Measurements from ENCODE around the gene BTNL8.
"Not testable (repeated sequence)": the region's sequence is repeated elsewhere in the genome, so short reads cannot be mapped to it uniquely, and the experiment has no call there.

The BTNL8 gene

GRCh38 chr5:180875860-180876426 lies 23.0 kb upstream of the BTNL8 start:
- H3K4me3 ChIP-seq (ENCODE audit: low read depth, low read length, poor library complexity, severe bottlenecking) = no peak overlapping the region
- no peak overlapping the region for H2AFZ ChIP-seq (ENCODE audit: low read length)
- no peaks in the 10 kb centered on the region for H4K20me1 ChIP-seq (ENCODE audit: insufficient read depth, low read length)
- no peaks in the 10 kb centered on the region for H3K79me2 ChIP-seq (ENCODE audit: insufficient read depth, low read length)
- H3K27ac ChIP-seq (ENCODE audit: low read depth, low read length, poor library complexity, severe bottlenecking) = no peak overlapping the region
- no peak overlapping the region for H3K4me2 ChIP-seq (ENCODE audit: low read length)
- TF ChIP-seq EZH2 (IDR thresholded peaks at IDR 0.05; ENCODE audit: borderline replicate concordance, low read length) (no peak), CTCF (IDR thresholded peaks at IDR 0.05; ENCODE audit: low read length) (no peak)
- H3K9me2 ChIP-seq (ENCODE audit: low read depth, low read length) = no peaks in the 10 kb centered on the region
- H3K4me1 ChIP-seq (ENCODE audit: insufficient read depth, low read length, severe bottlenecking) = peaks cover 23% of the 10 kb centered on the region
- H3K27me3 ChIP-seq (ENCODE audit: insufficient read depth, low read length) = no peaks in the 10 kb centered on the region
- H3F3A ChIP-seq (ENCODE audit: insufficient read depth, low read length) = no peaks in the 10 kb centered on the region
- H3K9me3 ChIP-seq (ENCODE audit: low read length) = no peaks in the 10 kb centered on the region
- no peak overlapping the region for H3K9ac ChIP-seq (ENCODE audit: low read length)
- no peaks in the 10 kb centered on the region for H3K36me3 ChIP-seq (ENCODE audit: insufficient read depth, low read length)

GRCh38 chr5:180885845-180886529 lies 13.0 kb upstream of the BTNL8 start:
- not testable (repeated sequence) for H3K9me3 ChIP-seq (ENCODE audit: low read length); H3F3A ChIP-seq (ENCODE audit: insufficient read depth, low read length); H3K4me2 ChIP-seq (ENCODE audit: low read length); H2AFZ ChIP-seq (ENCODE audit: low read length); H3K79me2 ChIP-seq (ENCODE audit: insufficient read depth, low read length); H3K36me3 ChIP-seq (ENCODE audit: insufficient read depth, low read length); H3K9me2 ChIP-seq (ENCODE audit: low read depth, low read length); H3K9ac ChIP-seq (ENCODE audit: low read length); H3K27ac ChIP-seq (ENCODE audit: low read depth, low read length, poor library complexity, severe bottlenecking); H4K20me1 ChIP-seq (ENCODE audit: insufficient read depth, low read length); H3K4me3 ChIP-seq (ENCODE audit: low read depth, low read length, poor library complexity, severe bottlenecking); H3K27me3 ChIP-seq (ENCODE audit: insufficient read depth, low read length); H3K4me1 ChIP-seq (ENCODE audit: insufficient read depth, low read length, severe bottlenecking)

- Histone ChIP-seq H3K79me2 (ENCODE audit: insufficient read depth, low read length) (no peaks in the 10 kb centered on the region), H3K9me2 (ENCODE audit: low read depth, low read length) (no peaks in the 10 kb centered on the region), H3F3A (ENCODE audit: insufficient read depth, low read length) (no peaks in the 10 kb centered on the region), H4K20me1 (ENCODE audit: insufficient read depth, low read length) (no peaks in the 10 kb centered on the region), H3K9me3 (ENCODE audit: low read length) (no peaks in the 10 kb centered on the region; the same call in 1 of the 2 replicates), H3K4me2 (ENCODE audit: low read length) (no peak overlapping the region), H3K36me3 (ENCODE audit: insufficient read depth, low read length) (no peaks in the 10 kb centered on the region), H3K27ac (ENCODE audit: low read depth, low read length, poor library complexity, severe bottlenecking) (no peak overlapping the region), H2AFZ (ENCODE audit: low read length) (no peak overlapping the region), H3K27me3 (ENCODE audit: insufficient read depth, low read length) (no peaks in the 10 kb centered on the region; the same call in 1 of the 2 replicates), H3K9ac (ENCODE audit: low read length) (no peak overlapping the region), H3K4me1 (ENCODE audit: insufficient read depth, low read length, severe bottlenecking) (no peaks in the 10 kb centered on the region), H3K4me3 (ENCODE audit: low read depth, low read length, poor library complexity, severe bottlenecking) (no peak overlapping the region)
- TF ChIP-seq EZH2 (IDR thresholded peaks at IDR 0.05; ENCODE audit: borderline replicate concordance, low read length) (no peak), CTCF (IDR thresholded peaks at IDR 0.05; ENCODE audit: low read length) (no peak)
Observed at GRCh38 chr5:180889381-180889780, 9.6 kb upstream of the BTNL8 start.

GRCh38 chr5:180895330-180895729 lies 3.6 kb upstream of the BTNL8 start:
- H3K4me3 ChIP-seq (ENCODE audit: low read depth, low read length, poor library complexity, severe bottlenecking); H2AFZ ChIP-seq (ENCODE audit: low read length); H4K20me1 ChIP-seq (ENCODE audit: insufficient read depth, low read length); H3F3A ChIP-seq (ENCODE audit: insufficient read depth, low read length); H3K27me3 ChIP-seq (ENCODE audit: insufficient read depth, low read length); H3K36me3 ChIP-seq (ENCODE audit: insufficient read depth, low read length); H3K27ac ChIP-seq (ENCODE audit: low read depth, low read length, poor library complexity, severe bottlenecking); H3K79me2 ChIP-seq (ENCODE audit: insufficient read depth, low read length); H3K9me2 ChIP-seq (ENCODE audit: low read depth, low read length); H3K9ac ChIP-seq (ENCODE audit: low read length); H3K4me2 ChIP-seq (ENCODE audit: low read length); H3K4me1 ChIP-seq (ENCODE audit: insufficient read depth, low read length, severe bottlenecking); H3K9me3 ChIP-seq (ENCODE audit: low read length): not testable (repeated sequence)

Data from OCI-LY1 (cell line).